ENCODE data around the gene LYZL4. TPM values are rescaled to one million over a fixed set of nuclear protein-coding genes. Genes with fewer than 3 reads are reported as not detected.

LYZL4 gene
- total RNA-seq, 1 donor from 2014 or later: not detected

DNA sequence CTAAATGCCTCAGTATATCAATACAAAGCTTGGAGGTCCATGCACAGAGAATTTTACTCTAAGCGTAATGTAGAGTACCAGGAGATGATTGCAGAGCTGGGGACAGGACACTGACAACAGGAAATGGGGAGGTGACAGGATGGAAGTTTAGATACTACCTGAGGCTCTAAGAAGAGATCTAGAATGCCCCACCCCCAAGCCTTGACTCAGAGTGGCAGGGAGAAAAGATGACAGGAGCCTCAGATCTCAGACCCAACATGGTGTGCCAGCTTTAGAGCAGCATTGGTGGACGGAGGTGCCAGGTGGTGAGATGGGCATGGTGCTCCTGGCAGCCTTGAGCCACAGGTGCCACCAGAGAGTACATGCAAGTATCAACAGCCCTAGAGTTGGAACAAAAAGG, 62.5 kb downstream of the LYZL4 start:
- H3K27ac Mint-ChIP-seq: no peak overlapping the region
- peaks cover 3% of the 10 kb centered on the region for H3K9me3 Mint-ChIP-seq
- peaks cover 43% of the 10 kb centered on the region for H3K27me3 Mint-ChIP-seq (ENCODE audit: low read depth)
- no peak overlapping the region for H3K4me3 Mint-ChIP-seq
- peaks cover 3% of the 10 kb centered on the region for H3K4me1 Mint-ChIP-seq
- DNase-seq (ENCODE audit: low spot score in 2 of 2, unreplicated experiment in 2 of 2): no peak
- no peaks in the 10 kb centered on the region for H3K36me3 Mint-ChIP-seq
- TF ChIP-seq, protein P1, sequence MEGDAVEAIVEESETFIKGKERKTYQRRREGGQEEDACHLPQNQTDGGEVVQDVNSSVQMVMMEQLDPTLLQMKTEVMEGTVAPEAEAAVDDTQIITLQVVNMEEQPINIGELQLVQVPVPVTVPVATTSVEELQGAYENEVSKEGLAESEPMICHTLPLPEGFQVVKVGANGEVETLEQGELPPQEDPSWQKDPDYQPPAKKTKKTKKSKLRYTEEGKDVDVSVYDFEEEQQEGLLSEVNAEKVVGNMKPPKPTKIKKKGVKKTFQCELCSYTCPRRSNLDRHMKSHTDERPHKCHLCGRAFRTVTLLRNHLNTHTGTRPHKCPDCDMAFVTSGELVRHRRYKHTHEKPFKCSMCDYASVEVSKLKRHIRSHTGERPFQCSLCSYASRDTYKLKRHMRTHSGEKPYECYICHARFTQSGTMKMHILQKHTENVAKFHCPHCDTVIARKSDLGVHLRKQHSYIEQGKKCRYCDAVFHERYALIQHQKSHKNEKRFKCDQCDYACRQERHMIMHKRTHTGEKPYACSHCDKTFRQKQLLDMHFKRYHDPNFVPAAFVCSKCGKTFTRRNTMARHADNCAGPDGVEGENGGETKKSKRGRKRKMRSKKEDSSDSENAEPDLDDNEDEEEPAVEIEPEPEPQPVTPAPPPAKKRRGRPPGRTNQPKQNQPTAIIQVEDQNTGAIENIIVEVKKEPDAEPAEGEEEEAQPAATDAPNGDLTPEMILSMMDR (IDR thresholded peaks at IDR 0.05; ENCODE audit: unreplicated experiment): no peak

Other genes starting within 250 kb of the LYZL4 start
- not detected in 3 replicates for gene CCK, start 144.4 kb downstream of the LYZL4 start, total RNA-seq
- gene VIPR1, start 92.0 kb upstream of the LYZL4 start, total RNA-seq: 2.1 to 2.8 TPM (median 2.3 TPM) in 3 replicates
- gene SEC22C, start 171.4 kb upstream of the LYZL4 start, total RNA-seq: 39.6 to 44.7 TPM (median 42.6 TPM) in 3 replicates
- gene SS18L2, start 180.2 kb upstream of the LYZL4 start, total RNA-seq: 19.1 to 21.0 TPM (median 19.6 TPM) in 3 replicates
- gene NKTR, start 190.1 kb upstream of the LYZL4 start, total RNA-seq: 185 to 201 TPM (median 192 TPM) in 3 replicates
- gene ZBTB47, start 243.1 kb upstream of the LYZL4 start, total RNA-seq: 22.4 to 23.6 TPM (median 23.0 TPM) in 3 replicates